Measurements from ENCODE around the gene RAB38. TPM values are rescaled to one million over a fixed set of nuclear protein-coding genes. Genes with fewer than 3 reads are reported as not detected.
A peak's percentile ranks its signal among the peaks of the same experiment; 100 is the strongest.

RAB38 gene
- total and polyA plus RNA-seq, 9 donors, result 0.76 to 3.9 (median 1.6) TPM

GRCh38 chr11:88173956-88174355 lies 1.3 kb downstream of the RAB38 start:
- WGBS (ENCODE audit: insufficient coverage), result 100% methylated on average over 1 of the region's 3 CpGs
- H3K9me3 ChIP-seq (replicated peaks; ENCODE audit: control insufficient read depth, low read depth, low read length), result no peaks in the 10 kb centered on the region
- no peaks in the 10 kb centered on the region for H3K36me3 ChIP-seq (ENCODE audit: control insufficient read depth, insufficient read depth, low read length)
- peaks cover 2% of the 10 kb centered on the region for H3K27me3 ChIP-seq (ENCODE audit: control insufficient read depth, insufficient read depth, low read length)
- H3K4me1 ChIP-seq (ENCODE audit: control insufficient read depth, insufficient read depth, low read length), result peaks cover 17% of the 10 kb centered on the region
- no peak overlapping the region for H3K4me3 ChIP-seq (ENCODE audit: low read length)
- H3K27ac ChIP-seq (ENCODE audit: low read length), result no peak overlapping the region
- no peak for DNase-seq

DNA sequence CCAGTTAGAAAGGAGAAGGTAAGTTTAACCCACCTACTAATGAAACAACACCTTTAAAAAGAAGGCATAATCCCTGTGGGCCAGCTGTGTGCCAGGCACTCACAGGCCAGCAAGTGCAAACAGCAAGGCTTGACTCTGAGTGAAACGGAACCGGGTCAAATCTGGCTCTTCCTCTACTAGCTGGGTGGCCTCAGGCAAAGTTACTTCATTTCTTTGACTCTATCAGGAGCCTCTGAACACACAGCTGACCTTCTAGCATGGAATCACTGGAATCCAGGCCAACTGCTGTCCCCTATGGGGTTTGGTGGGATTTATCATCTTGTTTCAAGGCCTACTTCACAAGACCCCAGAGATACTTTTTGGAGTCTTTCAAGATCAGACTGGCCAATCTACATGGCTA lies 3.3 kb downstream of the RAB38 start:
- no peak for DNase-seq
- peaks cover 14% of the 10 kb centered on the region for H3K4me1 ChIP-seq (ENCODE audit: control insufficient read depth, insufficient read depth, low read length)
- no peaks in the 10 kb centered on the region for H3K9me3 ChIP-seq (replicated peaks; ENCODE audit: control insufficient read depth, low read depth, low read length)
- H3K27me3 ChIP-seq (ENCODE audit: control insufficient read depth, insufficient read depth, low read length), result peaks cover 2% of the 10 kb centered on the region
- no CpG with 5 or more reads among the region's 2 CpGs for WGBS (ENCODE audit: insufficient coverage)
- no peak overlapping the region for H3K4me3 ChIP-seq (ENCODE audit: low read length)
- no peaks in the 10 kb centered on the region for H3K36me3 ChIP-seq (ENCODE audit: control insufficient read depth, insufficient read depth, low read length)
- H3K27ac ChIP-seq (ENCODE audit: low read length), result no peak overlapping the region

GRCh38 chr11:88170673-88171072 lies 4.6 kb downstream of the RAB38 start:
- Histone ChIP-seq H3K36me3 (ENCODE audit: control insufficient read depth, insufficient read depth, low read length) (no peaks in the 10 kb centered on the region), H3K4me3 (ENCODE audit: low read length) (no peak overlapping the region), H3K27ac (ENCODE audit: low read length) (no peak overlapping the region), H3K9me3 (replicated peaks; ENCODE audit: control insufficient read depth, low read depth, low read length) (no peaks in the 10 kb centered on the region), H3K4me1 (ENCODE audit: control insufficient read depth, insufficient read depth, low read length) (peaks cover 14% of the 10 kb centered on the region), H3K27me3 (ENCODE audit: control insufficient read depth, insufficient read depth, low read length) (peaks cover 2% of the 10 kb centered on the region)
- WGBS (ENCODE audit: insufficient coverage), result no CpG with 5 or more reads among the region's 2 CpGs
- DNase-seq, result no peak

DNA sequence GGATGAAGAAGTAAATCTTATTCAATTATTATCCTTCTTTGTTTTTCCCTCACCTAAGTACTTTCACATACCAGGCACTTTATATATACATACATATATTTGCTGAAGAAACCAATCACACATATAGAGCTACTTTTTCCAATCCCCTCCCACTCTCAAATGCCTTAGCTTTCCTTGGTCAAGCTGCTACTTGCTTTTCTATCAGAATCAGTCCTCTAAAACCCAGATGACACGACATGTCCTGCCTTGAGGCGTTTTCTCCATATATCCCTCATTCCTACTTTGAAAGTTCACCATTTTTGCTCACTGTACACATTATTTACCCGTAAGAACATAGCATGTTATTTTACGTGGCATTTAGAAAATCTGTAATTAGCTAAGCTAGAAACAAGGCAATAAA lies 5.4 kb downstream of the RAB38 start:
- H3K36me3 ChIP-seq (ENCODE audit: control insufficient read depth, insufficient read depth, low read length), result no peaks in the 10 kb centered on the region
- H3K4me1 ChIP-seq (ENCODE audit: control insufficient read depth, insufficient read depth, low read length), result peaks cover 10% of the 10 kb centered on the region
- no peak overlapping the region for H3K4me3 ChIP-seq (ENCODE audit: low read length)
- WGBS (ENCODE audit: insufficient coverage), result 90% methylated on average over 1 of the region's 4 CpGs
- no peaks in the 10 kb centered on the region for H3K9me3 ChIP-seq (replicated peaks; ENCODE audit: control insufficient read depth, low read depth, low read length)
- H3K27ac ChIP-seq (ENCODE audit: low read length), result no peak overlapping the region
- no peak for DNase-seq
- H3K27me3 ChIP-seq (ENCODE audit: control insufficient read depth, insufficient read depth, low read length), result peaks cover under 1% of the 10 kb centered on the region

DNA sequence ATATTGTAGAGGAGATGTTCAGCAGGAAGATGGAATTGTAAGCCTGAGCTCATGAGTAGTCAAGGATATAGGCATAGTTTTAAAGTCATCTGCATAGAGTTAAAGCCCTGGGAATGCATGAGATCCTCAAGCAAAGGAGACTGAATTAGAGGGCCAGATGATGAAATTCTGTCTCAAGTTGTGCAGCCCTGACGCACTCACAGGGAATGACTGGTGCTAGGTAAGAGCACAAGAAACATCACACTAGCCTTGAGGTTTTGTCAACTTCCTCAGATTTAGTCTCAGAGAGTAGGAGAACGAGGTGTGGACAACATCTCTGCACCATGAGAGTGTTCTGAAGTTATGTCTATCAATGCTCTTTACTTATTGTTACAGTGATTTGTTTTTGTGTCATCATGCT lies 5.8 kb downstream of the RAB38 start:
- WGBS (ENCODE audit: insufficient coverage), result no CpG with 5 or more reads among the region's 2 CpGs
- no peaks in the 10 kb centered on the region for H3K9me3 ChIP-seq (replicated peaks; ENCODE audit: control insufficient read depth, low read depth, low read length)
- DNase-seq, result no peak

GRCh38 chr11:88167853-88168252 lies 7.4 kb downstream of the RAB38 start:
- Histone ChIP-seq H3K4me1 (ENCODE audit: control insufficient read depth, insufficient read depth, low read length) (peaks cover 3% of the 10 kb centered on the region), H3K27me3 (ENCODE audit: control insufficient read depth, insufficient read depth, low read length) (no peaks in the 10 kb centered on the region), H3K27ac (ENCODE audit: low read length) (no peak overlapping the region), H3K4me3 (ENCODE audit: low read length) (no peak overlapping the region), H3K36me3 (ENCODE audit: control insufficient read depth, insufficient read depth, low read length) (no peaks in the 10 kb centered on the region), H3K9me3 (replicated peaks; ENCODE audit: control insufficient read depth, low read depth, low read length) (no peaks in the 10 kb centered on the region)
- no peak for DNase-seq

More for the DNA sequence above, 5.8 kb downstream of the RAB38 start:
- no peaks in the 10 kb centered on the region for H3K27me3 ChIP-seq (ENCODE audit: control insufficient read depth, insufficient read depth, low read length)
- no peaks in the 10 kb centered on the region for H3K36me3 ChIP-seq (ENCODE audit: control insufficient read depth, insufficient read depth, low read length)
- no peak overlapping the region for H3K4me3 ChIP-seq (ENCODE audit: low read length)
- H3K4me1 ChIP-seq (ENCODE audit: control insufficient read depth, insufficient read depth, low read length), result peaks cover 6% of the 10 kb centered on the region
- no peak overlapping the region for H3K27ac ChIP-seq (ENCODE audit: low read length)

GRCh38 chr11:88164806-88165585 lies 10.2 kb downstream of the RAB38 start:
- H3K27ac ChIP-seq (ENCODE audit: low read length), result no peak overlapping the region
- no peaks in the 10 kb centered on the region for H3K9me3 ChIP-seq (replicated peaks; ENCODE audit: control insufficient read depth, low read depth, low read length)
- WGBS (ENCODE audit: insufficient coverage), result no CpG with 5 or more reads among the region's 1 CpG
- no peak for DNase-seq
- H3K36me3 ChIP-seq (ENCODE audit: control insufficient read depth, insufficient read depth, low read length), result no peaks in the 10 kb centered on the region
- H3K4me1 ChIP-seq (ENCODE audit: control insufficient read depth, insufficient read depth, low read length), result no peaks in the 10 kb centered on the region
- H3K27me3 ChIP-seq (ENCODE audit: control insufficient read depth, insufficient read depth, low read length), result no peaks in the 10 kb centered on the region
- H3K4me3 ChIP-seq (ENCODE audit: low read length), result no peak overlapping the region

DNA sequence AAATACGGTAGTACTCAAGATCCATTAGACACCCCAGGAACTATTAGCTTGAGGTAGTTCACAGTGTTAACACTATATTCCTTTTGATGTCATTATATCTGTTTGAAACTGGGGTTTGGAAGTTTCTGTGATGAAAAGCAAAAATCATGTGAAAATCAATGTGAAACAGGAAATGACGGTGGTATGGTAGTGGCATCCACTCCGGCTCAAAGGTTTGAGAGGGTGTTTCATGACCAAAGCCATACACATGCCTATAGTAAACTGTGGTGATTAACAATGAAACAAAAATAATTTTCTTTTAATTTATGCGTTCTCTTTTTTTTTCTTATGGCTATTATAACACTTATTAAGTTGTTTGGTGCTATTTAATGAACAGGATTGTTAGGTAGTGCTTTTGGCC lies 10.9 kb downstream of the RAB38 start:
- no peak for DNase-seq
- H3K27me3 ChIP-seq (ENCODE audit: control insufficient read depth, insufficient read depth, low read length), result no peaks in the 10 kb centered on the region
- H3K4me1 ChIP-seq (ENCODE audit: control insufficient read depth, insufficient read depth, low read length), result no peaks in the 10 kb centered on the region
- no peaks in the 10 kb centered on the region for H3K9me3 ChIP-seq (replicated peaks; ENCODE audit: control insufficient read depth, low read depth, low read length)
- H3K27ac ChIP-seq (ENCODE audit: low read length), result no peak overlapping the region
- H3K4me3 ChIP-seq (ENCODE audit: low read length), result no peak overlapping the region
- WGBS (ENCODE audit: insufficient coverage), result no CpG with 5 or more reads among the region's 4 CpGs
- H3K36me3 ChIP-seq (ENCODE audit: control insufficient read depth, insufficient read depth, low read length), result no peaks in the 10 kb centered on the region

GRCh38 chr11:88158081-88158480 lies 17.2 kb downstream of the RAB38 start:
- no peaks in the 10 kb centered on the region for H3K27me3 ChIP-seq (ENCODE audit: control insufficient read depth, insufficient read depth, low read length)
- peaks cover 14% of the 10 kb centered on the region for H3K9me3 ChIP-seq (replicated peaks; ENCODE audit: control insufficient read depth, low read depth, low read length)
- H3K36me3 ChIP-seq (ENCODE audit: control insufficient read depth, insufficient read depth, low read length), result no peaks in the 10 kb centered on the region
- no peaks in the 10 kb centered on the region for H3K4me1 ChIP-seq (ENCODE audit: control insufficient read depth, insufficient read depth, low read length)
- no peak overlapping the region for H3K4me3 ChIP-seq (ENCODE audit: low read length)
- DNase-seq, result no peak
- no CpG with 5 or more reads among the region's 1 CpG for WGBS (ENCODE audit: insufficient coverage)
- no peak overlapping the region for H3K27ac ChIP-seq (ENCODE audit: low read length)

DNA sequence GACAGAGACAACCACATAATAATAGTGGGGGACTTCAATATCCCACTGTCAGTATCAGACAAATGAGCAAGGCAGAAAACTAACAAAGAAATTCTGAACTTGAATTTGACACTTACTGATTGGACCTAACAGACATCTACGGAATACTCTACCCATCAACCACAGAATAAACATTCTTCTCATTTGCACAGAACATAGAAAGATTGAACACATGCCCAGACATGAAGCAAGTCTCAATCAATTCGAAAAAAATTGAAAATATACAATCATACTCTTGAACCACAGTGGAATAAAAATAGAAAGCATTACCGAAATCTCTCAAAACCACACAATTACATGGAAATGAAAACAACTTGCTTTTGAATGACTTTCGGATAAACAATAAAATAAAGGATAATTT lies 17.9 kb downstream of the RAB38 start:
- Histone ChIP-seq H3K27me3 (ENCODE audit: control insufficient read depth, insufficient read depth, low read length) (no peaks in the 10 kb centered on the region), H3K27ac (ENCODE audit: low read length) (no peak overlapping the region), H3K4me1 (ENCODE audit: control insufficient read depth, insufficient read depth, low read length) (no peaks in the 10 kb centered on the region), H3K9me3 (replicated peaks; ENCODE audit: control insufficient read depth, low read depth, low read length) (peaks cover 14% of the 10 kb centered on the region), H3K36me3 (ENCODE audit: control insufficient read depth, insufficient read depth, low read length) (no peaks in the 10 kb centered on the region), H3K4me3 (ENCODE audit: low read length) (no peak overlapping the region)
- no CpG with 5 or more reads among the region's 4 CpGs for WGBS (ENCODE audit: insufficient coverage)
- DNase-seq, result no peak

GRCh38 chr11:88152381-88152780 lies 22.9 kb downstream of the RAB38 start:
- no peaks in the 10 kb centered on the region for H3K4me1 ChIP-seq (ENCODE audit: control insufficient read depth, insufficient read depth, low read length)
- no peak overlapping the region for H3K27ac ChIP-seq (ENCODE audit: low read length)
- DNase-seq, result peak; percentile 38
- H3K9me3 ChIP-seq (replicated peaks; ENCODE audit: control insufficient read depth, low read depth, low read length), result peaks cover 14% of the 10 kb centered on the region
- no peaks in the 10 kb centered on the region for H3K36me3 ChIP-seq (ENCODE audit: control insufficient read depth, insufficient read depth, low read length)
- H3K27me3 ChIP-seq (ENCODE audit: control insufficient read depth, insufficient read depth, low read length), result no peaks in the 10 kb centered on the region
- H3K4me3 ChIP-seq (ENCODE audit: low read length), result no peak overlapping the region
